HCT116 (cell line): Measurements from ENCODE around the gene CNTN5. TPM values are rescaled to one million over a fixed set of nuclear protein-coding genes. Genes with fewer than 3 reads are reported as not detected.

Experiments used
- ATAC-seq: fragments of 200-7000 bp; cut with Tn5 transposase; 2 replicates; pipeline ENCODE4 v1.9.1; 2020; ENCODE audit warnings: mild to moderate bottlenecking, moderate library complexity
- BruUV-seq: library from RNA; stranded (reverse); fragments of 400-500 nt; replicated peaks from 2 replicates; lab custom pipeline; 2021; lab: Mats Ljungman, UMichigan
- CTCF ChIA-PET: fragments of 300-600 bp; sonication (Branson Sonifier 250); formaldehyde crosslinking; loops from one replicate; lab custom pipeline; 2021; ENCODE audit warnings: antibody characterized with exemption; lab: Charles Lee
- POLR2A ChIA-PET: fragments of 300-600, 350-600 bp; sonication (Branson Sonifier 250); formaldehyde crosslinking; loops from one replicate; lab custom pipeline; 2021; ENCODE audit warnings: antibody characterized with exemption; lab: Charles Lee
- RAD21 ChIA-PET, 2 experiments: fragments of 300-600 bp; sonication (Branson Sonifier 250); formaldehyde crosslinking; loops; one replicate each; lab custom pipeline; 2023; ENCODE audit warnings: low total read pairs in 2 of 2; ENCODE audit not compliant: uncharacterized antibody in 2 of 2, unreplicated experiment in 2 of 2, low non-redundant PET in 1 of 2; lab: Charles Lee
- DNase-seq: peaks from one replicate; pipeline ENCODE4 v3.0.0-alpha.2; 2010; ENCODE audit warnings: low read depth, low spot score
- H2AFZ ChIP-seq: fragments of 200-600 bp; shearing (Covaris generic), sonication (generic); 2 replicates; pipeline ENCODE4 v1.6.1; 2017; ENCODE audit warnings: low read depth, mixed run types, mixed read lengths, antibody characterized with exemption, low read length; ENCODE audit not compliant: poor library complexity, severe bottlenecking
- H3K27ac ChIP-seq: 2 replicates; pipeline ENCODE4 v1.5.1; 2012; ENCODE audit warnings: low read depth, low read length
- H3K27me3 ChIP-seq: fragments of 200-600 bp; sonication (generic); 2 replicates; pipeline ENCODE4 v1.6.1; 2016; ENCODE audit warnings: mixed run types, low read length, mixed read lengths; ENCODE audit not compliant: insufficient read depth
- H3K36me3 ChIP-seq, 2 experiments: fragments of 200-500 bp in 1 of 2; fragments of 200-600 bp in 1 of 2; sonication (Bioruptor generic) in 1 of 2; sonication (generic) in 1 of 2; 2 replicates each; pipeline versions ENCODE4 v1.5.1 to v1.6.1; 2014 to 2016; ENCODE audit warnings: low read length in 2 of 2, inconsistent platforms in 1 of 2, mixed read lengths in 1 of 2, mixed run types in 1 of 2; ENCODE audit not compliant: insufficient read depth in 2 of 2, control insufficient read depth in 1 of 2
- H3K4me1 ChIP-seq, 2 experiments: fragments of 200-600 bp in 1 of 2; sonication (generic) in 1 of 2; 2 replicates each; pipeline versions ENCODE4 v1.5.1 to v1.6.1; 2012 to 2017; ENCODE audit warnings: low read length in 2 of 2, inconsistent platforms in 1 of 2, mild to moderate bottlenecking in 1 of 2, mixed read lengths in 1 of 2, mixed run types in 1 of 2, moderate library complexity in 1 of 2; ENCODE audit not compliant: insufficient read depth in 2 of 2, control insufficient read depth in 1 of 2
- H3K4me2 ChIP-seq: fragments of 200-600 bp; sonication (generic); 2 replicates; pipeline ENCODE4 v1.6.1; 2017; ENCODE audit warnings: mixed run types, low read length, mixed read lengths
- H3K4me3 ChIP-seq, 2 experiments: fragments of 200-600 bp in 1 of 2; sonication (generic) in 1 of 2; replicated peaks in 1 of 2; 2 replicates each; pipeline ENCODE4 v1.5.1; 2011 to 2016; ENCODE audit warnings: low read length in 2 of 2, control low read depth in 1 of 2, low read depth in 1 of 2, mild to moderate bottlenecking in 1 of 2, mixed read lengths in 1 of 2, mixed run types in 1 of 2
- H3K79me2 ChIP-seq: fragments of 200-600 bp; sonication (generic); 2 replicates; pipeline ENCODE4 v1.6.1; 2017; ENCODE audit warnings: mild to moderate bottlenecking, mixed run types, low read length, moderate library complexity, mixed read lengths; ENCODE audit not compliant: insufficient read depth
- H3K9ac ChIP-seq: fragments of 200-600 bp; sonication (generic); 2 replicates; pipeline ENCODE4 v1.6.1; 2016; ENCODE audit warnings: low read length, mixed read lengths
- H3K9me2 ChIP-seq: fragments of 200-600 bp; sonication (generic), shearing (Covaris generic); 2 replicates; pipeline ENCODE4 v1.6.1; 2017; ENCODE audit warnings: mixed run types, mild to moderate bottlenecking, moderate library complexity; ENCODE audit not compliant: insufficient read depth
- H3K9me3 ChIP-seq, 2 experiments: fragments of 200-500 bp in 1 of 2; fragments of 200-600 bp in 1 of 2; sonication (Bioruptor generic) in 1 of 2; sonication (generic) in 1 of 2; 2 replicates each; pipeline ENCODE4 v1.6.1; 2014 to 2017; ENCODE audit warnings: low read length in 2 of 2, mixed read lengths in 2 of 2, inconsistent platforms in 1 of 2, low read depth in 1 of 2, mild to moderate bottlenecking in 1 of 2, mixed run types in 1 of 2, moderate library complexity in 1 of 2; ENCODE audit not compliant: control insufficient read depth in 1 of 2, insufficient read depth in 1 of 2
- H4K20me1 ChIP-seq: fragments of 200-600 bp; sonication (generic), shearing (Covaris generic); 2 replicates; pipeline ENCODE4 v1.6.1; 2017; ENCODE audit warnings: mixed run types, mild to moderate bottlenecking, moderate library complexity; ENCODE audit not compliant: insufficient read depth
- CEBPB ChIP-seq: IDR thresholded peaks from 2 replicates; pipeline ENCODE4 v1.6.1; 2012; ENCODE audit warnings: low read depth
- CTCF ChIP-seq, 3 experiments: fragments of 200-600 bp in 1 of 3; sonication (generic) in 1 of 3; IDR thresholded peaks in 2 of 3; conservative IDR thresholded peaks in 1 of 3; 2 replicates each; pipeline ENCODE4 v1.5.1; 2012 to 2017; ENCODE audit warnings: low read depth in 2 of 3, low read length in 2 of 3, antibody characterized with exemption in 1 of 3, borderline replicate concordance in 1 of 3, control low read depth in 1 of 3, mild to moderate bottlenecking in 1 of 3, mixed read lengths in 1 of 3, mixed run types in 1 of 3, moderate library complexity in 1 of 3; ENCODE audit not compliant: insufficient read depth in 1 of 3
- EZH2phosphoT487 ChIP-seq: fragments of 200-600 bp; IDR thresholded peaks from 2 replicates; pipeline ENCODE4 v1.6.1; 2018; ENCODE audit warnings: antibody characterized with exemption, borderline replicate concordance
- POLR2A ChIP-seq: IDR thresholded peaks from 2 replicates; pipeline ENCODE4 v1.7.0; 2011; ENCODE audit warnings: borderline replicate concordance; ENCODE audit not compliant: insufficient read depth, insufficient read length; ENCODE audit errors: extremely low read depth
- SP1 ChIP-seq: IDR thresholded peaks from 2 replicates; pipeline ENCODE4 v1.6.1; 2012; ENCODE audit warnings: low read depth
- SRF ChIP-seq: IDR thresholded peaks from 2 replicates; pipeline ENCODE4 v1.6.1; 2012; ENCODE audit warnings: low read depth
- intact Hi-C: fragments of 100-400 bp; cut with micrococcal nuclease; formaldehyde crosslinking; loops from 2 replicates; pipeline ENCODE4 v1.10.0; 2022
- total RNA-seq: library from RNA; stranded (reverse); gene quantifications from one replicate; pipeline ENCODE4 v1.2.1, GENCODE V29; 2021; ENCODE audit not compliant: unreplicated experiment
- TF ChIP-seq, protein P1 (sequence below): IDR thresholded peaks from 2 replicates; pipeline ENCODE4 v1.6.1; 2011; ENCODE audit warnings: mild to moderate bottlenecking, low read length, moderate library complexity; ENCODE audit not compliant: insufficient replicate concordance; ENCODE audit errors: extremely low read depth

The CNTN5 gene
- total RNA-seq, 1 experiment from 2014 or later: not detected

DNA sequence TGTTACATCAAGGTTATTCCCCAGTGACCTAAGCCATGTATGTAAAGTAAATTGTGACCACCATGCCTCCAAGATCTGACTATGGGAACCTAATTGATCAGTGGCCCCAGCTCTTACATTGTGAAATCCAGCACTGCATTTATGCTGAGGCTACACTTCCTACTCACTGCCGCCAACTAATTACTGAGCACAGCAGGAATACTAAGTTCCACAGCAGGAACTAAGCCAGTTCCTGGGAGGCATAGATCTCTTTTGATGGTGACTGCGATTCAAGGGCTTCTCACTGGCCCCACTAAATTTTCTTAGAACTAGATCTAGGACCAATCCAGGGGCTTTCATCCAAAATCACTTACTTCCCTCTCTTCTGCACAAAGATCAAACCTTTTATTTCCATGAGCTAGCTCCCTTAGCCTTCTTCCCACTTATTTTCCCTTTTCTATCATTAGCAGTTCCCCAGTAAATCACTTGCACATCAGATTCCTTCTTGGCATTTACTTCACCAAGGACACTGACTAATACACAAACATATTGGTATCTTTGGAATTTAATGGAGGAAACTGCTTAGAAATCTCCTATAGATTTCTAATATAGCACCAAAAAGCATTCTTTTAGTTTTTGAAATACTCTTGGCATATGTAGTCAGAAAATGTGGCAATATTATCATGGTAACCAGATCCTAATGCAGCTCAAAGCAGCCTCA, 46.0 kb downstream of the CNTN5 start:
- no peaks in the 10 kb centered on the region for H3K79me2 ChIP-seq
- H2AFZ ChIP-seq: no peak overlapping the region
- no peak overlapping the region for H3K4me2 ChIP-seq
- intact Hi-C loops: no loop called here
- no peaks in the 10 kb centered on the region for H3K36me3 ChIP-seq
- ChIA-PET CTCF (no interaction called here), POLR2A (no interaction called here), RAD21 (no interaction called here)
- BruUV-seq: no TSS peak
- H3K27ac ChIP-seq: no peak overlapping the region
- no peak overlapping the region for H3K9ac ChIP-seq
- no peak overlapping the region for H3K4me3 ChIP-seq
- H3K27me3 ChIP-seq: no peaks in the 10 kb centered on the region
- no peaks in the 10 kb centered on the region for H3K9me2 ChIP-seq
- H3K4me1 ChIP-seq: no peaks in the 10 kb centered on the region
- no peak for DNase-seq
- H3K9me3 ChIP-seq: no peaks in the 10 kb centered on the region; a peak in 2 of 4 replicates
- no peaks in the 10 kb centered on the region for H4K20me1 ChIP-seq
- ATAC-seq: no peak
- TF ChIP-seq SRF (no peak), CEBPB (no peak), POLR2A (no peak), CTCF (IDR thresholded peaks at IDR 0.05 in 2 of 3, conservative IDR thresholded peaks at IDR 0.05 in 1 of 3; ENCODE audit: borderline replicate concordance in 1 of 3, insufficient read depth in 1 of 3, low read depth in 2 of 3, low read length in 2 of 3) (no peak), EZH2phosphoT487 (no peak), SP1 (no peak)
- TF ChIP-seq, protein P1, sequence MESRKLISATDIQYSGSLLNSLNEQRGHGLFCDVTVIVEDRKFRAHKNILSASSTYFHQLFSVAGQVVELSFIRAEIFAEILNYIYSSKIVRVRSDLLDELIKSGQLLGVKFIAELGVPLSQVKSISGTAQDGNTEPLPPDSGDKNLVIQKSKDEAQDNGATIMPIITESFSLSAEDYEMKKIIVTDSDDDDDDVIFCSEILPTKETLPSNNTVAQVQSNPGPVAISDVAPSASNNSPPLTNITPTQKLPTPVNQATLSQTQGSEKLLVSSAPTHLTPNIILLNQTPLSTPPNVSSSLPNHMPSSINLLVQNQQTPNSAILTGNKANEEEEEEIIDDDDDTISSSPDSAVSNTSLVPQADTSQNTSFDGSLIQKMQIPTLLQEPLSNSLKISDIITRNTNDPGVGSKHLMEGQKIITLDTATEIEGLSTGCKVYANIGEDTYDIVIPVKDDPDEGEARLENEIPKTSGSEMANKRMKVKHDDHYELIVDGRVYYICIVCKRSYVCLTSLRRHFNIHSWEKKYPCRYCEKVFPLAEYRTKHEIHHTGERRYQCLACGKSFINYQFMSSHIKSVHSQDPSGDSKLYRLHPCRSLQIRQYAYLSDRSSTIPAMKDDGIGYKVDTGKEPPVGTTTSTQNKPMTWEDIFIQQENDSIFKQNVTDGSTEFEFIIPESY: no peak
